CD4-positive, alpha-beta T cell treated with Interleukin-6 for 4 hours (primary cell): ENCODE results near the gene TMTC2.

Experiments used
- DNase-seq: peaks from one replicate; pipeline ENCODE4 v3.0.0-alpha.2; 2020; ENCODE audit warnings: mixed read lengths

The TMTC2 gene

DNA sequence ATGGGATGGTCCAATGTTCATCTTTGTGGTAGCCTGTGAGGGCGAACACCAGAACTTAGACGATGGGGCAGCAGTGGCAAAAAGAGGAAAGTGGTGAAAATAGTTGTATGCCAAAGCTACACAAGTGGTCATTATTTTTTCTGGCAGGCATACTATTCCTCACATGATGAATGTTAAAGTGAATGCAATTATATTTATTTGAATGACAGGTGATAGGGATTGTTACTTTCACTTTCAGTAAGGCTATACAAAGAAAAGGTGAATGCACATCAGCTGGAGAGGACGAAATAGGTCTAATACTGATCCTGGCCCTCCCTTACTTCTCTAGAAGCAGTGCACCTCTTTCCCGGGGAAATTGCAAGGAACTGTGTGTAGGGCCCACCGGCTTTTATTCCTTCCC lies 470.1 kb downstream of the TMTC2 start:
- no peak for DNase-seq

GRCh38 chr12:83157604-83158003 lies 470.9 kb downstream of the TMTC2 start:
- DNase-seq, result no peak

DNA sequence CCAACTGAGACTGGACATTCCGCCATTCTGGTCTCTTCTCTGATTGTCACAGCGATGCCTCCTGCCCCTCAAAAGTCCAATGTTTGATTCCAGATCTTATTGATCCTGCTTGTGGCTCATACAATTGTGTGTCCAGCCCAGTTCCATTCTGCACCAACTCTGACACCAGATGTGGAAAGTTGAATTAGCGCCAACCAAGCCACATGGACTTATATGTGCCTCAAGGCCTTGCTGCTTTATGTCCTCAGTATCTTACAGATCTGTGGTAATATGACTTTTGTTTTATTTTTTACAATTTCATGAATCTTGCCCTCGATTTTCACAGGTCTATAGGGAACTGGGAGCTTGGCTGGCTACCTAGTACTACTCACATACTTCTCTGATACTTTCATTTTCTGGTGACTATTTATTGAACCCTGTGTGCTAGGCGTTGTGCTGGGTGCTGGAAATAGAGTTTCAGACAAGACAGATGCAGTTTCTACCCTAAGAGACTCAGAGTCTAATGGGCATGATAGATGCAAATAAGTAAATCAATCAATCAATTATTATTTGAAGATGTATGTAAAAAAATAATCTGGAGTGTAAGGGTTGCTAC lies 472.0 kb downstream of the TMTC2 start:
- no peak for DNase-seq

DNA sequence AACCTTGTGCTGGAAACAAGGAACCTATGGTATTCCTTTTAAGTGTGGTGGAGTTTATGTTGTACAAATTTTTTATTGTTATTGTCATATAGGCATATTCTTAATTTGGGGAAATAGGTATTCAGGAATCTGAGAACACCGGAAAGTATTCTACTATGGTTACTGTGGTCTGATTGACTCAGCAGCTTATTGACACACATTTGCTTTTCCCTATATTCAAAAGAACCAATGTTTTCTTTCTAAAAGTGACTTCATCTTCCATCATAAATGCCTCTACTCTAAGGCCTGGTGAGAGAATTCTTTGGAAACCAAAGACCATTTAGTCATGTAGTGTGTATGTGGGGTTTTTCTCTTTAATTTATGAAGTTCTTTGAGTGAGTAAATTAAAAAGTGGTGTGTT lies 474.8 kb downstream of the TMTC2 start:
- DNase-seq, result no peak

GRCh38 chr12:83168751-83169150 lies 482.0 kb downstream of the TMTC2 start:
- DNase-seq, result no peak

DNA sequence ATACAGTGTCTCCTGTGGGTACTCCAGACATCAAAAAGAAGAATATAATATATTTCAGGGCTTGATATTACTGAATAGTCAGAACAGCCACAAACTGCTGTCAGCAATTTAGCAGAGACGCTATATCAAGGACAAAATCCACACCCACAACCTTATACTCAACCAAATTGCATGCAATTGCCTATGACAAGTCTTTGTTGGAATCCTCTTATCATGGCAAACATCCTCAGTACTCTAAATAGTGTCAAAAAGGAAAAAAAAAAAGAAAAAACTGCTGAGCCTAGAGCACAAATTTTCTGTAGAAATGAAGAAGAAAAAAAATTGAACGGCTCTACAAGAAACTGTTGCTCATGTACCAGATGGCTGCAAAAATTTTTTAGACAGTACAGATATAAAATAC lies 485.7 kb downstream of the TMTC2 start:
- no peak for DNase-seq

GRCh38 chr12:83172866-83173649 lies 486.4 kb downstream of the TMTC2 start:
- no peak for DNase-seq

- DNase-seq, result no peak
Observed at GRCh38 chr12:83179999-83180398, 493.3 kb downstream of the TMTC2 start.

DNA sequence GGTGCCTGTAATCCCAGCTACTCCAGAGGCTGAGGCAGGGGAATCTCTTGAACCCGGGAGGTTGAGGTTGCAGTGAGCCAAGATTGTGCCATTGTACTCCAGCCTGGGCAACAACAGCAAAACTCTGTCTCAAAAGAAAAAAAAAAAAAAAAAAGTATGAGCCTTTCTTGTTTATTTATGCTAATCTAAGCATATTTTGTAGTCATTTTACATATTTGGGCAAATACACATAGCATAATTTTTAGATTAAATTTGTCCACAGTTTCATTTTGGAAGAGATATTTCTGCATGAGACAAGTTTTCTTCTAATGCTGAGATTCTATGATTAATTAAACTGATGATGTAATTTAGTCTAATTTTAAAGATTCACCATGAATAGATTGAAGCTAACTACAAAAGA lies 494.4 kb downstream of the TMTC2 start:
- no peak for DNase-seq

DNA sequence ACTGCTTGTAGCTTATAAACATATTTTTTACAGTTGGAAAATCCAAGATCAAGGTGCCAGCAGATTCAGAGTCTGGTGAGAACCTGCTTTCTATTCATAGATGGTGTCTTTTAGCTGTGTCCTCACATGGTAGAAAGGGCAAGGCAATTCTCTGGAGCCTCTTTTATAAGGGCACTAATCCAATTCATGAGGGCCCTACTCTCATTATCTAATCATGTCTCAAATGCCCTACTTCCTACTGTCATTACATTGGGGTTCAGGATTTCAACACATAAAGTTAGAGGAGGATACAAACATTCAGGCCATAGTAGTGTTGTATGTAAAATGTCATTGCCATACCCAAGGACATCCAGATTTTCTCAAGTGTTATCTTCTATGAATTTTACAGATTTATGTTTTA lies 496.4 kb downstream of the TMTC2 start:
- DNase-seq, result no peak
